GM20431 (cell line): ENCODE measurements around the gene SLC16A7.
"Not testable (repeated sequence)": the region's sequence is repeated elsewhere in the genome, so short reads cannot be mapped to it uniquely, and the experiment has no call there.

Source experiments
- in situ Hi-C: fragments of 300-500 bp; cut with MseI, MboI; formaldehyde crosslinking; loops from one replicate; pipeline ENCODE4 v1.15.0; 2020; ENCODE audit warnings: low sequenced_read_pairs; ENCODE audit not compliant: unreplicated experiment

SLC16A7 gene

GRCh38 chr12:59719701-59720100, 123.9 kb downstream of the SLC16A7 start:
- in situ Hi-C loops: no loop called here

- in situ Hi-C loops: no loop called here
Measured at GRCh38 chr12:59723520-59723919, 127.7 kb downstream of the SLC16A7 start.

DNA sequence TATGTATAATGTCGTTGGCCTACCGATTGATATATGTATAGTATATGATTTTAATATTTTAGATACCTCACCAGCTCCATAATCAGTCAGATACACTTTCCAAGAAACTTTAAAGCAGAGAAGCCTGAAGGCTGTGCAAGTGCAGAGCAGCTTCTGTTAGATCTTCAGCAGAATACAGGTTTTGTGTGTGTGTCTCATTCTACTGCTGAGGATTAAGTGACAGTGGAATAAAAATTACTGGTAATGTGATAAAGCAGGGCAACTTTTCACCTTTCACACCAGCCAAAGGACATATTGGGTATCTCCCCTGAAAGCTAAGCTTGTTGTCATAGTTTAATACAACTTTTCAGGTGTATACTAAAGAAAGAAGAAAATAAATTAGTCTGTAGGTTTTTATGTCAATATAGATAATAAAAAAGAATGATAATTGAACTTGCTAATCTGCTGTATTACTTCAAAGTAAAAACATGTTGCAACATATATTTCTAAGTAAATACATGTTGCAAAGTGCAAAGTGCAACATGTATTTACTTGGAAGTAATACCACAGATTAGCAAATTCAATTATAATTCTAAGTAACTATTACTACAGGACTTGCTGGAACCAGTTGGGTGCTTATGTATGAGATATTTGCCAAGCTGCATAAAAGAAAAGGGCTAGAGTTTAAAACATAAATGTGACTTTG, 128.3 kb downstream of the SLC16A7 start:
- in situ Hi-C loops: no loop called here

GRCh38 chr12:59733200-59733599, 137.4 kb downstream of the SLC16A7 start:
- in situ Hi-C loops: no loop called here

- in situ Hi-C loops: no loop called here
Measured at GRCh38 chr12:59734371-59734770, 138.5 kb downstream of the SLC16A7 start.

DNA sequence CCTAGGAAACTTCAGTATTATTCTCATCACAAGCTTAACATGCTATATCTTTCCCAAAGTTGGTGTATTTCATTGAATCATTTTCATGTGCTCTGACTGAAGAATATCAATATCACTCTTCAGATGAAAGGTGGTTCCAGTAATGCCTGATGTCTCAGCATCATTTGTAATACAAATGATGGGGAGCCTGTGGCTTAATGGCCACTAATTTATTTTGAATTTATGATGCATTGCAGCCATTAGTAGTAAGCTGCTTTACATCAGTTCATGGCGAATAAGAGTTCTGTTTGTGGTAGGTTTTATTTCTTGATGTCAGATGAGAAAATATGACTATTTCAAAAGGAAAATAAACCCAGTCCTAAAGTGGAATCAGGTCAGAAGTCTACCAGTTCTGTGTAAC, 139.4 kb downstream of the SLC16A7 start:
- in situ Hi-C loops: no loop called here

GRCh38 chr12:59736359-59736758, 140.5 kb downstream of the SLC16A7 start:
- in situ Hi-C loops: no loop called here

- in situ Hi-C loops: no loop called here
Measured at GRCh38 chr12:59736786-59737185, 141.0 kb downstream of the SLC16A7 start.

- in situ Hi-C loops: no loop called here
Measured at GRCh38 chr12:59737725-59738463, 142.1 kb downstream of the SLC16A7 start.

DNA sequence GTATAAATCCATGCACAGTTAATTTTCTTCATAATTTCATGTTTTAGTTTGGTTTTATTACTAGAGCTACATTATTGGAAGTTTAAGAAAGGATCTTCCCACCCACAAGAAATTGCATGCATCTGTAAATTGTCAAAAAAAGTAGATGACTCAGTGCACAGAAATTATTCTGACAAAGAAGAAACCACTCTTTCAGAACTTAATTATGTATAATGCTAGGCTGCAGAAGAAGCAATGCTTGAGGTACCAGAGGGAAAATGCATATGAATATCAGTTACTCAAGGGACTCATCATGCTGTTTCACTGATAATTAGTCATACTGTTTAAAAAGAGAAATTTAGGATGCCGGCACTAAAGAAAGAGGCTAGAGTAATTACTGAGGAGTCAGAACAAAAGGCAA, 147.0 kb downstream of the SLC16A7 start:
- in situ Hi-C loops: no loop called here

DNA sequence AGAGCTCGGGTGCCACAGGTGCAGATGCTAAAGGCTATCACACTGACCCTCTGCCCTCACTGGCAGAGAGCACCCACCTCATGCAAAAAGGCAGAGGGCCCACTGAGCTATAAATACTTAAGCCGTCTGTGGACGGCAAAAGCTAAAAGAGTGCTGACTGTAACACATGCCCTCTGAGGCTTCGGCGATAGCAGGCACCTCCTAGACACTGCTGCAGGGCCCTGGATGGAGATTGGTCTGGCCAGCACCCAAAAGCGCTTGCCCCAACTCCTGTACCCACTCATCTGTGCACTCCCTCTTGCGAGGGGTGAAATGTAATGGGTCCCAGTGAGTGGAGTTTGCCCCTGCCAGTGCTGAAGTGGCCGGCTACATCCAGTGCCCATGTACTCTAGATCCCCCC, 148.7 kb downstream of the SLC16A7 start:
- in situ Hi-C loops: no loop called here

DNA sequence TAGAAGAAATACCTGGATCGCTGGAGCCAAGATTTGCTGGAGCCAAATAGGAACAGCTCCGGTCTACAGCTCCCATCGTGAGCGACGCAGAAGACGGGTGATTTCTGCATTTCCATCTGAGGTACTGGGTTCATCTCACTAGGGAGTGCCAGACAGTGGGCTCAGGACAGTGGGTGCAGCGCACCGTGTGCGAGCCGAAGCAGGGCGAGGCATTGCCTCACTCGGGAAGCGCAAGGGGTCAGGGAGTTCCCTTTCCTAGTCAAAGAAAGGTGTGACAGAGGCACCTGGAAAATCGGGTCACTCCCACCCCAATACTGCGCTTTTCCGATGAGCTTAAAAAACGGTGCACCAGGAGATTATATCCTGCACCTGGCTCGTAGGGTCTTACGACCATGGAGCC, 155.3 kb downstream of the SLC16A7 start:
- in situ Hi-C loops: not testable (repeated sequence)

- in situ Hi-C loops: no loop called here
Measured at GRCh38 chr12:59761542-59761941, 165.7 kb downstream of the SLC16A7 start.

DNA sequence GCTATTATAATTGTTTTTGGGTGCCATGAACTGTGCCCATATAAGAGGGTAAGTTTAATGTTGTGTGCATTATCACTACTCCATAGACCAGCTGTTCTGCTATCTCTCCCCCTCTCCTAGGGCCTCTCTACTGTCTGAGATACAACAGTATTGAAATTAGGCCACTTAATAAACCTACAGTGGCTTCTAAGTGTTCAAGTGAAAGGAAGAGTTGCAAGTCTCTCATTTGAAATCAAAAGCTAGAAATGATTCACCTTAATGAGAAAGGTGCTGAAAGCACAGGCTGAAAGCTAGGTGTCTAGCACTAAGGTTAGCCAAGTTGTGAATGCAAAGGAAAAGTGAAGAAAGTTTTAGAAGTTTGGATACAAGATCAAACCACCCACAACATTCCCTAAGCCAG, 168.0 kb downstream of the SLC16A7 start:
- in situ Hi-C loops: no loop called here

DNA sequence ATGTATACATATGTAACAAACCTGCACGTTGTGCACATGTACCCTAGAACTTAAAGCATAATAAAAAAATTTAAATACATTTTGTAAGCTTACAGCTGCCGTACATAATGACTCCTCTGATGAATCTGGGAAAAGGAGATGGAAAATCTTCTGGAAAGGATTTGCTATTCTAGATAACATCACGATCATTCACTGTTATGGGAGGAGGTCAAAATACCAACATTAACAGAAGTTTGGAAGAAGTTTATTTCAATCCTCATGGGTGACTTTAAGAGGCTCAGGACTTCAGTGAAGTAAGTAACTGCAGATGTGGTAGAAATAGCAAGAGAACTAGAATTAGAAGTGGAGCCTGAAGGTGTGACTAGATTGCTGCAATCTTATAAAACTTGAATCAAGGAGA, 172.2 kb downstream of the SLC16A7 start:
- in situ Hi-C loops: no loop called here

- in situ Hi-C loops: no loop called here
Measured at GRCh38 chr12:59780605-59781135, 184.8 kb downstream of the SLC16A7 start.

DNA sequence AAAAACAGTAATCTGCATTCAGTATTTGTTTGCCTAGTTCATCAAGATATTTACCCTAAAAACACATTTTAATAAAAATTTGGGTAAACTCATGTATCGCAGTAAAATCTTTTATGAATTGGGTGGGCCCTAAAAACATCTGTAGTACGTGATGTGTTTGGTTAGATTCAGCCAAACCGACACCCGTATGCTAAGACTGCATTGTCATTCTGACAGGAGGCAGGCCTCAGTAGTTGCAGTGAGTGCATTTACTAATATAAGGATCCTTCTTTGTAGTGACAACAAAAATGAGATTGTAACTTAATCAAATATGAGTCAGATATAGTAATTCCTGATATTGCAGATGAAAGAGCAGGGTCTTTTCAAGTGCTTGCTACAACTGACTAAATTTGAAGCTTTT, 191.8 kb downstream of the SLC16A7 start:
- in situ Hi-C loops: no loop called here

DNA sequence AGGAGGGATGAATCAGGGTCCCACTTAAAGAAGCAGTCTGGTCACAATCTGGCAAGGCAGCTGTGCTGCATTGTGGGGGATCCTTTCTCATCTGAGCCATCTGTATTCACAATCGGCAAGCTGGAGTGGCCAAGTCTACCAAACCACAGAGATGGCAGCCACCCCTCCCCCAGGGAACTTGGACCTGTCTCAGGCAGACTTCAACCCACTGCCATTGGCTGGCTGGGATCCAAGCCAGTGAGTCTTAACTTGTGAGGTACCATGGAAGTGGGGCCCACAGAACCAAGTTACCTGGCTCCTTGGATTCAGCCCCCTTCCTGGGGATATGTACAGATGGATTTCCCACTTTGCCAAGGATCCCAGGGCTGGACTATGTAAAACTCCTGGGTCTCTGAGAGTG, 196.8 kb downstream of the SLC16A7 start:
- in situ Hi-C loops: no loop called here

DNA sequence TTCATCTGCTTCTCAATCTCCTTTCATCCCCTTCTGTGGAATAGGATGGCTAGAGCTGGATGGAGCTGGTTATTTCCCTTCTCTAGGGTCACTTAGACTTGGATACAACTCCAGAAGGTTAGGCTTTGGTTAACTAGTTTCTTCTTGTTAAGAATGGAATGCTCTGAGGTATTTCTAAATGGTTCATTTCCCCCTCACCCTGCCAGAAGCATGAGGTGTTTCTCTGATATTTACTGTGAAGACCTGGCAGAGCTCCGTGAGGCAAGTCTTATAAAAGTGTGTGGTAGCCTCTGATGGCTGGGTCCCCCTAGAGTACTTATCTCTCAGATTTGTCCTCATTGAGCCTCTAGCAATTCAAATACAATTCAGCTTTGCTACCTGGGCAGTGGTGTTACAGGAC, 207.9 kb downstream of the SLC16A7 start:
- in situ Hi-C loops: no loop called here

- in situ Hi-C loops: no loop called here
Measured at GRCh38 chr12:59808317-59808910, 212.6 kb downstream of the SLC16A7 start.

- in situ Hi-C loops: no loop called here
Measured at GRCh38 chr12:59811991-59812390, 216.2 kb downstream of the SLC16A7 start.
